ENCODE results near the gene LMAN2. TPM values are rescaled to one million over a fixed set of nuclear protein-coding genes. Genes with fewer than 3 reads are reported as not detected.
"Not testable (repeated sequence)": the region's sequence is repeated elsewhere in the genome, so short reads cannot be mapped to it uniquely, and the experiment has no call there.

LMAN2 gene
- total RNA-seq, 1 donor from 2014 or later, result 56.8 TPM

DNA sequence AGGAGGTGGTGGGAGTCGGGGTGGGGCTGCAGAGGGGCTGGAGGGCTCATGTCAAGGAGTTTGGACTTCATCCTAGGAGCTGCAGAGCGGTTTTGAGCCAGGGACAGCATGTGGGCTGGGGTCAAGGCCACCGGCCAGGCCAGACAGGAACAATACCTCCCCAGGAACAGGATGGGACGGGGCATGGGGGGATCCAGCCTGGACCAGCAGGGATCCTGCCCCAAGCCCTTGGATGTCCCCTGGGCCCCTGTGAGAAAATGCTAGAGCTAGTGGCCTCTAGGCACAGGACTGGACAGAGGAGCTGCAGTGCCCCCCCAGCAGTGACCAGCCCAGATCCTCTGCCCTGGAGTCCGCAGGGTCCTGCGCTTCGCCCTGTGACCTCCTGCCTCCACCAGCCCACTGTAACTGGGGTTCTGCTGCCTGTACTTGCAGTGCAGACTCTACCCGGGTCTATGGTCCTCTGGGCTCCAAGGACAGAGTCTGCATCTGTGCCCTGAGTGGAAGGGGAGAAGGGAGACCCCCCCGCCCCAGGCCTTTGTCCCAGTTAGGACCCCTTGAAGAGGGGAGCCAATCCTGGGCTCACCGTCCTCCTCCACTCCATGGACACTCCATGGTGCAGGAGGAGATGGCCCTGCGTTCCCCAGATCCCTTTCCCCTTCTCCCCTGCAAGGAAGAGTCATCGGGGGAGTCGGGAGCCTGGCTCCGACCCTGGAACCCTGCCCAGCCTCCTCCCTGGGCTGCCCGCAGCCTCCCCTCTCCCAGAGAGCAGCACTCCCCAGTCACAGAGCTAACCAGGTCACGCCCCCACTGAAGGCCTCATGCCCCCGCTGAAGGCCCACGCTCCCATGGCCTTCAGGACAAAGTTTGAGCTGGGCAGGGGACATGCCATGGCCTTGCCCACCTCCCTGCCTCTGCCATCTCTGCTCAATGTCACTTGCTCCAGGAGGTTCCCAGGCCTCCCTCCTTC lies 36.8 kb downstream of the LMAN2 start:
- ATAC-seq (ENCODE audit: poor library complexity) (no peak), DNase-seq (no peak)
- intact Hi-C loops (cut with DNase I), result no loop called here

DNA sequence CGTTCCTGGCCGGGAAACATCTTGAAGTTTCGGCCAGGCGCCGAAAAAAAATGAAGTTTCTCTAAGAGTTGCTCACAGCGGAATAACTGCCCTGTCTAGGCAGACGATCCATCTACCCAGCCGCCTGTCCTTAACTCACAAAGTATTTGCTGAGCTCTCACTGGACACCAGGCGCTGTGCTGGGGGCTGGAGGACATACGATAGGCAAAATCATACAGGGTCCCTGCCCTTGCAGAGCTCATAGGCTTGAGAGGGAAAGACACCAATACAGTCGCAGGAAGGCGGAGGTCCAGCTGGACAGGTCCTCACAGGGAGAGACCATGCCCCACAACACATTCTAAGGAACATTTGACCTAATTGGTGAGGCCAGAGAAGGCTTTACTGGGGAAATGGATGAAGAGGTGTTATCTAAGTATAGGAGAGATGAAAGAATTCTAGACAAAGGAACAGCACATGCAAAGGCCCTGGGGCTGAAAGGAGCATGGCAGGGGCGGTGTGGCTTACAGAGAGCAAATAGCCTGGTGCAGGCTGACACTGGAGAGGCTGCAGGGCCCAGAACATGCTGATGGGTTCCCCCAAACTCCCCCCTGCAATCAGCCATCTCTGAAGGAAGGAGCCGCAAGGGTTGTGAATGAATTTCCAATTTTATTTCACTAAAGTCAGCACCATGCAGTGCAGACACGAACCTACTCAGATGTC lies 37.8 kb downstream of the LMAN2 start:
- DNase-seq (no peak), ATAC-seq (ENCODE audit: poor library complexity) (no peak)
- intact Hi-C loops (cut with DNase I), result no loop called here

DNA sequence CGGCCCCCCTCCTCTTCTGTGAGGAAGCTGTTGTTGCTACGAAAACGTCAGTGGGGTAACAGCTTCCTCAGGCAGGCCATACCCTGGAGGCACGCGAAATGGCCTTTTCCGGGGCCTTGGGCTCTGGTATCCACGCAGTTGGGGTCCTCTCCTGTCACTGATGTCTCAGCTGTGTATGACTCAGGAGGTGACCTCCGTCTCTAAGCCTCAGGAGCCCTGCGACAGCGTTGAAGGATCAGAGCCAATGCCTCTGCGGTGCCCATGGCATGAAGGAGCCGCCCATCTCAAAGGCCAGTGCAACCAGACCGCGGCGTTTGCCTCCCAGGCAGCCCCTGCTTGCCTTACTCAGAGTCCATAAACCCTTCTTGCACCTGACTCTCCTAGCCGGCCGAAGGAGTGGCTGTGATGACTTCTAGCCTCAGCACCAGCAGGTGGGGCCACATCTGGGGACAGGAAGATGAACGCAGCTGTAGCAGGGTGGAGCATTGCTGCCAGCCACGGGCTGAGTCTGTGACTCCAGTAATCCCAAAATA lies 38.8 kb downstream of the LMAN2 start:
- ATAC-seq (ENCODE audit: poor library complexity) (no peak), DNase-seq (no peak)
- intact Hi-C loops (cut with DNase I), result no loop called here

DNA sequence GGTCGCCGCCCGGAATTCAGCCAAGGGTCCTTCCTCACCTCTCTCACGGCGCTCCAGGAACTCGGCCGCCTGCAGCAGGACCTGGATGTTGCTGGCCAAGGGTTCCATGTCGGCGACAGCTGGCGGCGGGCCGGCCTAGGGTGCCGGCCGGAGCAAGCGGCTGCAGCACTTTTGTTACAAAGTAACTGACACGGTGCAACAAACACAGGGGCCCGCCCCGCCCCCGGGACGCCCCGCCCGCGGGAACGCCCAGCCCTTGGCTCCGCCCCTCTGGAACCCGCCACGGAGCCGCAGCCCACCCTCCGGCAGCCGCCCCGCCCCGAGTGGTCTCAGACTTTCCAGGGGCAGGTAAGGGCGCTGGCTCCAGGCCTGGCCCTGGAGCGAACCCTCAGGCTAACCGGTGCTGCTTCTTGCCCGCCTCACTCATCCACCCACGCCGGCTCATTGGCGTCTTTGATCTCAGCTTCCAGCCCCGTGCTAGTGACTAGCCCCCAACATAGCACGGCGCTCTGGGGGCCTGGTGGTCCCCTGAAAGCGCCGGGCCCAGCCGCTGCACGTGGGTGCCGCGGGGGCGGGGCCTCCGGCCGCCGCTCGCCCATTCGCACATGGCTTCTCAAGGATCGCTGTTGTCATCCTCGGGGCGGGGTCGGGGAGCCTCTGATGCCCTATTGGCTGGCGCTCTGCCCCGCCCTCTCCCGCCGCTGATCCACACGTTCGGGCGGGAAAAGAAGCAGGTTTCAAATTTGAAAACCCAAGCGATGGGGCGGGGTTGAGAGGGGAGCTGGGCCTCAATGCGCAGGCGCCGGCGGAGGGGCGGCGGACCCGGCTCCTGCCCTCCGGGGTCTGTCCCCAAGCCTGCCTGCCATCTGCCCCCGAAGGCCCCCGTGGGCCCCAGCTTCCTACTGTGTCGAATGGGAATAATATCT lies 39.5 kb downstream of the LMAN2 start, which contains the start of gene MXD3:
TSS of gene MXD3 (minus strand) at position 176 of the 926 bp plus-strand sequence. CDS start at position 108, 68 bp downstream.
- intact Hi-C loops (cut with DNase I), result no loop called here
- DNase-seq, result peak; percentile 98
- ATAC-seq (ENCODE audit: poor library complexity), result peak; percentile 94

DNA sequence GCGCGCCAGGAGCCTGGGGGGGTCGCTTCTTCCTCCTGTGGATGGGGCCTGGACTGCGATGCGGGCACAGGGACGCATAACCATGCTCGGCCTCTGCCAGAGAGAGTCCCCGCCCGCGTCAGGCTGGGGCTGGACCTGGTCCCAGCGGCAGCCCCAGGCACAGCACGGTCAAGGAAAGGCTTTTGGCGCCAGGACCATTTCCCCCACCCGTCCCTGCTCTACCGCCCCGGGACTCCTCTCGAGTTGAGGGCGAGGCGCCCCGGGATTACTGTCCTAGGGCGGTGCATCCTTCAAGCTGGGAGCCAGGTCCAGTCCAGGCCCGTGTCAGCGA lies 40.1 kb downstream of the LMAN2 start:
- intact Hi-C loops (cut with DNase I), result no loop called here
- ATAC-seq (ENCODE audit: poor library complexity) (peak; percentile 1), DNase-seq (no peak)

DNA sequence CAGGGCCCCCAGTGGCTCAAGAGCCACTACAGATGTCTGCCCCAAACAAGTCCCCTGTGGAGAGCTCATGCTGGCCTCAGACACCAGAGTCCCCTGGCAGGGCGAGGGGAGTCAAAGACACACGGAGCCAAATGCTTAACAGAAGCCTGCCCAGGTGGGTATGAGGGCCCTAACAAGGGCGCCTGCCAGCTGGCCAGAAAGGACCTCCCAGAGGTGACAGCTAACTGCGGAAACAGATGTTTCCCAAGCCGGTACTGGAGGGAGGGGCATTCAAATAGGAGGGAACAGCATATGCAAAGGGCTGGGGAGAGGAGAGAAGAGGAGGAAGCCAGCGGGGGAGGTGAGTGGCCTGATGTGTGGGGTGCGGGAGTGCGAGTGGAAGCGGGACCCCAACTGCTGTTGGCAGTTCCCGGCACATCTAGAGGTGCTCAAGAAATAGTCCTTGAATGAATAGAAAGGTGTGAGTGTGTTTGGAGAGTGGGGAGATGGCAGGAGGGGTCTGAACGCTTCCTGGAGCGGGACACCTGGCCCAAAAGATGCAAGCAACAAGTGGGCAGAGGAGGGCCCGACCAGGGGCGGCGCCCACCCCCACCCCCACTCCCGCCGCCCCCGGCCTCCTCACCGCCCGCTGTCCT lies 40.6 kb downstream of the LMAN2 start:
- no peak for DNase-seq
- intact Hi-C loops (cut with DNase I), result no loop called here

DNA sequence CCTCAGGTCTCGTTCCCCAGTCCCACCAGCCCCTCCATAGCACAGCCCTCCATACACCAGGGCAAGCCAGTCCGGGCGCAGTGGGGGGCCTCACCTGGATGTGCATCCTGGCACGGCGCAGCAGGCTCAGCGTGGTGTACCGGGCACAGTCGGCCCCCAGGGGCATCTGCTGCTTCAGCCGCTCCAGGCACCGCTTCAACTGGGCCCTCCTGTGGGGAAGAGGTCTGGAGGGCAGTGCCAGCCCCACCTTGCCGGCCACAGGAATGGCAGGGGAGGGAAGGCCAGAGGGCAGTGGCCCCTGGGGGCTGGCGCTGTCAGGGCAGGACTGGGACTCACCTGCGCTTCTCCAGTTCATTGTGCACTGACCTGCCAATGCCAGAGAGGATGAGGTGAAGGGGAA lies 41.1 kb downstream of the LMAN2 start:
- intact Hi-C loops (cut with DNase I), result no loop called here
- DNase-seq (no peak), ATAC-seq (ENCODE audit: poor library complexity) (no peak)

More for the DNA sequence above, 40.6 kb downstream of the LMAN2 start:
- ATAC-seq (ENCODE audit: poor library complexity), result no peak

DNA sequence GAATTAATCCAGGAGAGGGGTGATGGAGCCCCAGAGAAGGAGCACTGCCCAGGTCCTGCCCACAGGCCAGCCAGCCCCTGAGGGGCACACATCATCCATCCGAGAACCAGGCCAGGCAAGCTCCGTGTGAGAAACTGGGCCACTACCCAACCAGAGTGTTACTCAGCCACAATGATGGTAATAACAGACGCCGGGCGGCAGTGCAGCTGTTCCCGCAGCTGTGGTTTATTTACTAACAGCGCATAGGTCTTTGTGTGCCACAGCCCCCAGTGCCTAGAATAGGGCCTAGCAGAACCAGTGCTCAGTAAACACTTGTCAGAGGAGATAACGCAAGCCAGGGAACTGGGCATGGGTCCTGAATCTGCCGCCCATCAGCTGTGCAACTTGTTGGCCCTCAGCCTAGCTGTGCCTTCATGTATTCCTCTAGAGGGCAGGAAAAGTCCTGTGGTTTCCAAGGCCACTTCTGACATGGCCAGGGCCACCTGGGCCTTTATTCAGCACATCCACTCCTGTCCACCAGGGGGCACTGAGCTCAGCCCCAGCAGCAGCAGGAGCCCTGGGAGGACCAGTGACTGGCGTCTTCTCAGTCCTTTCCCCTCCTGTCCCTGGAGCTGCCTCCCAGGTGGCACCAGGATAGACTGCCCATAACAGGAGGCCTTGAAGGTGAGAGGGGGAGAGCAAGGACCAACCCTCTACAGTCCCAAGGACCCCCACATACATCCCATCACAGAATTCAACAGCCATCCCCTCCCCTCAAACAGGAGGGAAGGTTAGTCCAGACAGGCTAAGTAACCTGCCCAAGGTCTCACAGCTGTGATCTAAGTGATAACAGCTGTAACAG lies 41.9 kb downstream of the LMAN2 start:
- intact Hi-C loops (cut with DNase I), result no loop called here
- peak; percentile 35 for ATAC-seq (ENCODE audit: poor library complexity)
- peak; percentile 77 for DNase-seq

DNA sequence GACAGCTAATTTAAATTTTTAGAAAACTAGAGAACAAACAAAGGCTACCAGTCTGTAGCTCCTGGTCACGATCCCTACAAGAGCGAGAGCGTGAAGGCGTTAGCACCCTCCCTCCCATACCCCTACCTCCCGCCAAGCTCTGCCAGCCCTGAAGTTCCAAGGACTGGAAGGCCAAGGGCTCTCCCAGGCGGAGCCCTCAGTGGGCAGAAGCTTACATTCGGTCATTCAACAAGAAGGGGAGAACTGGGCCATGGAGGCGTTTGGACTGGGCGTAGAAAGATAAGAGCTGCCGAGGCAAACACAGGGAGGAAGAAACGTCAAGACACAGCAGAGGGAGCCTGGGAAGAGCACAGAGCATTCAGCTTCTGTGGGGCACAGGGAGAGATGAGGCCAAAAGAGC lies 42.7 kb downstream of the LMAN2 start:
- DNase-seq (no peak), ATAC-seq (ENCODE audit: poor library complexity) (no peak)
- intact Hi-C loops (cut with DNase I), result no loop called here

DNA sequence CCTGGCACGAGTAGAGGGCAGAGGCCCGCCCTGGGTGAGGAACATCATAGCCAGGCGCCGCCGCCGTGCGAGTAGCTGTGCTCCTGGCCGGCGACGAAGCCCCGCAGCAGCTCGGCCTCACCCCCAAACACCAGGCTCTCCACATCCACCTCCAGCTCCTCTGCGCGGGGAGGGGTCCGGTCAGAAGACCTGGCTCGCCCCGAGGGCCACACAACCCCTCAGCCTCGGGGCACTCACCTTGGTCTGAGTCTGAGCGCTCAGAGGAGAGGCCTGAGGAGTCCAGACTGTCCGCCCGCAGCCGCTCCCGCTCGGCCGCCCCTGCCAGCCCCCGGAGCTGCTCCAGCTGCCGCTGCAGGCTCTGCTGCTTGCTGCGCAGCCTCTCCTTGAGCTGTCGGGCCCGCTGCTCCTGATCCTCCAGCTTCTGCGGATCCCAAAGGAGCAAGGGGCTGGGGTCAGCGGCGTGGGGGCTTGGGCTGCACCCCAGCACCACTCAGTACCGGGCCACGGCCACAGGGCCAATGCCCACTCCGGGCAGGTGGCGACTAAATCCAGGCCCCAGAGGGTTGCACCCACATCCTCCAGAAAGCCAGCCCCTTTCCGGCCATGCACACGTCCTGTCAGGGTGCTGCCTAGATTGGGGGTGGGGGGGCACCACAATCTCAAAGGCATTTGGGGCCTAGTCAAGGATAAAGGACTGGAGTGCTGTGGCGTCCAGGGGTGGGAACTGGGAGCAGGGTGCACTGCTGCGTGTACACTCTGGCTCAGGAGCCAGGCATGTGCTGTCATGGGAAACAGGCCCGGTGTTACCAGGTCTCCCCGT lies 43.7 kb downstream of the LMAN2 start:
- ATAC-seq (ENCODE audit: poor library complexity), result no peak
- intact Hi-C loops (cut with DNase I), result no loop called here
- DNase-seq, result no peak

DNA sequence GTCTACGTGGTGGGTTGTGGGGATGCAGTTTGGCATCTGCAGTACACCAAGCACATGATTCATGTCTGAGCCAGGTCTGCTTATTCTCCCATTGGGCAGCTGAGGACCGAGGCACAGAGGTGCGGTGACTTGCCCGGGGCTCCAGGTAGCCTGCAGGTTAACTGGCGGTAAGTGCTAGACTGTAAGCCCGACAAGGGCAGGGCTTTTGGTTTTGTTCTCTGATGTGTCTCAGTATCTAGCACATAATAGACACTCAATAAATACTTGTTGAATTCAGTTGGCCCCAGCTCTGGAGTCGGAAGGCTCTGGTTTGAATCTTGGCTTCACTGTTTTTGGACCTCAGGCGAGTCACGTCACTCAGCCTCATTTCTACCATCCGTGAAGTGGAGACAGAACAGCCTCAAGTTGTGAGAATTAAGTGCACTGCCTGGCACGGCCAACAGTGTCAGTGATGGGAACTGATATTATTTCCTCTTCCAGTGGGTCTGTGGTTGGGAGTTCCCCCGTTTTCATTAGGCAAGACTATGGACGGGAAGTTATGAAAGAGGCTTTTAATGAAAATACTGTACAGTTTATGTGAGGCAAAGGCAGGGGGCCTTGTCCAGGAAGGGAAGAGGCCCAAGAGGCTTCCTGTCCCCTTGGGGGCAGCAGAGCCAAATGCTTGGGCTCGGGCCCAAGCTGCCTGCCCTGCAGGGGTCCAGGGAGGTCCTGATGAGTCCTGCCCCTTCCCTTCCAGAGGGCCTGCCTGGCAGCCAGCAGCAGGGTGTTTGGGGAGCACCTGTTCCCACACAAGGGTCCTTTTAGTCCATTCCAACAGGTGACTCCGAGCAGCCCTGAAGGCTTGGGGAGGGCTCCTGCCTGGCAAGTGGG lies 44.6 kb downstream of the LMAN2 start:
- no peak for ATAC-seq (ENCODE audit: poor library complexity)
- intact Hi-C loops (cut with DNase I), result no loop called here
- DNase-seq, result no peak

DNA sequence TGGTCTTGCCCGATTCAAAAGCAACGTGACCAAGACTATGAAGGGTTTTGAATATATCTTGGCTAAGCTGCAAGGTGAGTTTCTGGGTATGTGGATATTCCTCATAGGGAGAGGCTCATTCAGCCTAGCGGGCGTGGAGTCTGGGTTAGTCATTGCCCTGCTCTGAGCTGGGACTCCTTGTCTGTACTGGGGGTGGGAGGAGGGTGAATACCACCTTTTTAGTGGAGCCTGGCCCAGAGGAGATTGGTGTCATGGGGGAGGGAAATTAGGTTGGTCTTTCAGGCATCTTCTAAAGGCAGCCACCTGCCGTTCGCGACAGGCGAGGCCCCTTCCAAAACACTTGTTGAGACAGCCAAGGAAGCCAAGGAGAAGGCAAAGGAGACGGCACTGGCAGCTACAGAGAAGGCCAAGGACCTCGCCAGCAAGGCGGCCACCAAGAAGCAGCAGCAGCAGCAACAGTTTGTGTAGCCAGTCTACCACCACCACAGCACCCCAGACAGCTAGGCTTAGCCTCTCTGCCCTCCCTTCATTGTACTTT lies 45.3 kb downstream of the LMAN2 start:
- DNase-seq; intact Hi-C loops (cut with DNase I); ATAC-seq (ENCODE audit: poor library complexity): not testable (repeated sequence)

DNA sequence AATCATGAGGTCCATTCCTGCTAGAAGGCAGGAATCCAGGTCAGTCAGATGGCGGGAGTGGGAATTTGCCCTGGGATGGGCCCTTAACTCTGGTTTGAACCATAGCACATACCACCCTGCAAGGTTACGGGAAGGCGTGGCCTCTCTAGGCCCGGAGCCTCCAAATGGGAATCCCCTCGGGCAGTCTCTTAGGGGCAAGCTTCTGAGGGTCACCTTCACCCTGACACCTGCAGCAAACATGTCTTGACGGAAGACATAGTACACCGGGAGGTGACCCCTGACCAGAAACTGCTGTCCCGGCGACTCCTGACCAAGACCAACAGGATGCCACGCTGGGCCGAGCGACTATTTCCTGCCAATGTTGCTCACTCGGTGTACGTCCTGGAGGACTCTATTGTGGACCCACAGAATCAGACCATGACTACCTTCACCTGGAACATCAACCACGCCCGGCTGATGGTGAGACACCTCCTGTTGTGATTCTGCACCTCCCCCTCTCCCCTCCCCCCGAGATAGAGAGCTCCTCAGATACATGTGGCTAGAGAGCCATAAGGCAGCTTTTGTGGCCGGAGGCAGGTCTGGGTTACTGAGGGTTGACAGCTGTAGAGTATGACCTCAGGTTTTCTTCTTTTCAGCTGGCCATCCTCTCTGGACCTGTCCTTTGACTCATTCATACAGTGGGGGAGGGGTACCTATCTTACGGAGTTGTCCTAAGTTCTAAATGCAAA lies 46.9 kb downstream of the LMAN2 start:
- no peak for DNase-seq
- intact Hi-C loops (cut with DNase I), result no loop called here
- ATAC-seq (ENCODE audit: poor library complexity), result no peak

DNA sequence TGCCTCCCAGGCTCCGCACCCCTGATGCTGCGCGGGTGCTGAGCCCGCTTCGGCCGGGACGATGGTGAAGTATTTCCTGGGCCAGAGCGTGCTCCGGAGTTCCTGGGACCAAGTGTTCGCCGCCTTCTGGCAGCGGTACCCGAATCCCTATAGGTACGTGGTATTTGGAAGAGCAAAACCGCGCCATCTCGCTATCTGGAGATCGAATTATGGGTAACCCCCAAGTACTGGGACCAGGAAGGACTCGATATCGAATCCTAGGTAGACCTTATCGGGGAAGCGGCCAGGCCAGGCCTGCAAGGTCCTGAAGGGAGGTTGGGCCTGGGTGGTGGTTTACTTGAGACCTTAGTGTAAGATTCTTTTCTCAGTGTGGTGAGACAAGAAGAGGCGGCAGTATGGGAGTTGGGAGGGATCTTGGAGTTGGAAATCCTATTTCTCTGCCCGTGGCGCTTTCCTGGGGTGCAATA lies 47.5 kb downstream of the LMAN2 start:
- ATAC-seq (ENCODE audit: poor library complexity), result peak; percentile 1

More for the DNA sequence above, 47.5 kb downstream of the LMAN2 start:
- DNase-seq, result no peak
- intact Hi-C loops (cut with DNase I), result no loop called here

Measured in Right ventricle myocardium superior (tissue), 1 donor.